Mammary epithelial cell (primary cell): ENCODE results near the gene RASSF5.

ENCODE experiments used
- CTCF ChIP-seq, 2 donors: IDR thresholded peaks in 1 of 2; conservative IDR thresholded peaks in 1 of 2; 2 replicates each; pipeline ENCODE4 v1.5.1; 2011 to 2012; ENCODE audit warnings: inconsistent platforms in 2 of 2, low read length in 2 of 2, mild to moderate bottlenecking in 2 of 2, control low read depth in 1 of 2, low read depth in 1 of 2; ENCODE audit not compliant: insufficient read depth in 1 of 2; ENCODE audit errors: extremely low read depth in 1 of 2
- EZH2 ChIP-seq: IDR thresholded peaks from 2 replicates; pipeline ENCODE4 v1.6.1; 2012; ENCODE audit warnings: low read length, inconsistent platforms, borderline replicate concordance

- TF ChIP-seq CTCF (conservative IDR thresholded peaks at IDR 0.05 in 1 of 2, IDR thresholded peaks at IDR 0.05 in 1 of 2; ENCODE audit: extremely low read depth in 1 of 2, insufficient read depth in 1 of 2, low read depth in 1 of 2, low read length in 2 of 2) (no peak), EZH2 (no peak)
Observed at GRCh38 chr1:206463911-206464310, 43.4 kb upstream of the RASSF5 start.
